Smooth muscle cell (in vitro differentiated cells): Measurements from ENCODE around the gene SCAND1. TPM values are rescaled to one million over a fixed set of nuclear protein-coding genes. Genes with fewer than 3 reads are reported as not detected.

Source experiments
- DNase-seq: peaks from one replicate; lab custom pipeline; 2025; ENCODE audit not compliant: unreplicated experiment; lab: John Stamatoyannopoulos, UW
- H2AFZ ChIP-seq: fragments of 200-600 bp; sonication (generic); 2 replicates; pipeline ENCODE4 v1.6.0; 2016; ENCODE audit warnings: antibody characterized with exemption, low read depth, mild to moderate bottlenecking
- H3F3A ChIP-seq: fragments of 200-600 bp; sonication (generic); 2 replicates; pipeline ENCODE4 v1.6.0; 2017; ENCODE audit warnings: antibody characterized with exemption, low read depth
- H3K27ac ChIP-seq: fragments of 200-600 bp; sonication (generic); 2 replicates; pipeline ENCODE4 v1.5.1; 2016; ENCODE audit warnings: low read depth, mild to moderate bottlenecking
- H3K27me3 ChIP-seq: fragments of 200-600 bp; sonication (generic); 2 replicates; pipeline ENCODE4 v1.6.1; 2016; ENCODE audit warnings: low read depth, mild to moderate bottlenecking
- H3K36me3 ChIP-seq: fragments of 200-600 bp; sonication (generic); 2 replicates; pipeline ENCODE4 v1.5.1; 2016; ENCODE audit warnings: low read depth
- H3K4me1 ChIP-seq: fragments of 200-600 bp; sonication (generic); 2 replicates; pipeline ENCODE4 v1.5.1; 2016; ENCODE audit warnings: low read depth
- H3K4me2 ChIP-seq: fragments of 200-600 bp; sonication (generic); 2 replicates; pipeline ENCODE4 v1.6.0; 2016; ENCODE audit warnings: mild to moderate bottlenecking
- H3K4me3 ChIP-seq: fragments of 200-600 bp; sonication (generic); 2 replicates; pipeline ENCODE4 v1.5.1; 2016; ENCODE audit warnings: mild to moderate bottlenecking
- H3K79me2 ChIP-seq: fragments of 200-600 bp; sonication (generic); 2 replicates; pipeline ENCODE4 v1.6.0; 2016; ENCODE audit warnings: low read depth, mild to moderate bottlenecking
- H3K9ac ChIP-seq: fragments of 200-600 bp; sonication (generic); 2 replicates; pipeline ENCODE4 v1.6.0; 2016; ENCODE audit warnings: low read depth
- H3K9me3 ChIP-seq: fragments of 200-600 bp; sonication (generic); replicated peaks from 2 replicates; pipeline ENCODE4 v1.5.1; 2016; ENCODE audit warnings: low read depth
- H4K20me1 ChIP-seq: fragments of 200-600 bp; sonication (generic); 2 replicates; pipeline ENCODE4 v1.6.0; 2016; ENCODE audit warnings: low read depth
- CTCF ChIP-seq: fragments of 200-600 bp; sonication (generic); IDR thresholded peaks from 2 replicates; pipeline ENCODE4 v1.5.1; 2017; ENCODE audit warnings: borderline replicate concordance, mild to moderate bottlenecking, antibody characterized with exemption; ENCODE audit not compliant: insufficient read depth, poor library complexity, severe bottlenecking
- WGBS: methylation state at CpG from one replicate; pipeline ENCODE4 v1.1.7; 2016; ENCODE audit warnings: low lambda C conversion rate; 5-methylcytosine and 5-hydroxymethylcytosine counted together
- polyA plus RNA-seq: library from polyadenylated mRNA; unstranded; fragments of >200 nt; fragmentation: Nextera tagmentation; extraction: Ambion mirVana; gene quantifications from 2 replicates; pipeline ENCODE4 v1.2.1, GENCODE V29; 2016
- total RNA-seq: library from RNA; depleted of rRNA; stranded (reverse); fragments of >200 nt; gene quantifications from 2 replicates; pipeline ENCODE4 v1.2.3, GENCODE V29; 2014

Gene SCAND1
- total and polyA plus RNA-seq, 2 experiments from 2014 or later = 26.7 to 128 TPM

GRCh38 chr20:35947489-35947888, 6.8 kb downstream of the SCAND1 start:
- 86% methylated on average over 9 of the region's 9 CpGs for WGBS
- H3K4me3 ChIP-seq = no peak overlapping the region
- peaks cover 9% of the 10 kb centered on the region for H3K79me2 ChIP-seq
- peaks cover 7% of the 10 kb centered on the region for H4K20me1 ChIP-seq
- no peak overlapping the region for H3K4me2 ChIP-seq
- peaks cover 6% of the 10 kb centered on the region for H3F3A ChIP-seq
- DNase-seq = no peak
- no peak overlapping the region for H2AFZ ChIP-seq
- H3K27me3 ChIP-seq = no peaks in the 10 kb centered on the region
- H3K36me3 ChIP-seq = no peaks in the 10 kb centered on the region
- H3K9ac ChIP-seq = no peak overlapping the region
- no peak overlapping the region for H3K27ac ChIP-seq
- peak; percentile 24 for TF ChIP-seq CTCF
- peaks cover 2% of the 10 kb centered on the region for H3K4me1 ChIP-seq
- H3K9me3 ChIP-seq = no peaks in the 10 kb centered on the region

GRCh38 chr20:35942243-35942642, 12.1 kb downstream of the SCAND1 start:
- 95% methylated on average over 2 of the region's 2 CpGs for WGBS
- Histone ChIP-seq H3K4me2 (no peak overlapping the region), H3K27ac (no peak overlapping the region), H4K20me1 (no peaks in the 10 kb centered on the region), H3K9ac (no peak overlapping the region), H3K4me1 (no peaks in the 10 kb centered on the region), H3K27me3 (no peaks in the 10 kb centered on the region), H3K79me2 (no peaks in the 10 kb centered on the region), H3K36me3 (no peaks in the 10 kb centered on the region), H3F3A (no peaks in the 10 kb centered on the region), H3K4me3 (no peak overlapping the region), H2AFZ (no peak overlapping the region), H3K9me3 (no peaks in the 10 kb centered on the region)
- no peak for DNase-seq
- TF ChIP-seq CTCF = no peak

GRCh38 chr20:35941620-35942019, 12.7 kb downstream of the SCAND1 start:
- Histone ChIP-seq H3K4me3 (no peak overlapping the region), H3F3A (no peaks in the 10 kb centered on the region), H2AFZ (no peak overlapping the region), H3K9ac (no peak overlapping the region), H4K20me1 (no peaks in the 10 kb centered on the region), H3K79me2 (no peaks in the 10 kb centered on the region), H3K4me2 (no peak overlapping the region), H3K27me3 (no peaks in the 10 kb centered on the region), H3K4me1 (no peaks in the 10 kb centered on the region), H3K9me3 (no peaks in the 10 kb centered on the region), H3K27ac (no peak overlapping the region), H3K36me3 (no peaks in the 10 kb centered on the region)
- no peak for TF ChIP-seq CTCF
- WGBS = 98% methylated on average over 2 of the region's 2 CpGs
- DNase-seq = no peak

GRCh38 chr20:35939264-35939663, 15.0 kb downstream of the SCAND1 start:
- Histone ChIP-seq H3F3A (no peaks in the 10 kb centered on the region), H3K4me2 (no peak overlapping the region), H3K27ac (no peak overlapping the region)

More at GRCh38 chr20:35939264-35939663, 15.0 kb downstream of the SCAND1 start:
- WGBS = 100% methylated on average over 3 of the region's 3 CpGs
- Histone ChIP-seq H3K9ac (no peak overlapping the region), H2AFZ (no peak overlapping the region), H3K36me3 (no peaks in the 10 kb centered on the region), H3K9me3 (no peaks in the 10 kb centered on the region), H3K27me3 (no peaks in the 10 kb centered on the region), H3K4me1 (no peaks in the 10 kb centered on the region), H3K4me3 (no peak overlapping the region), H3K79me2 (no peaks in the 10 kb centered on the region), H4K20me1 (peaks cover 6% of the 10 kb centered on the region)
- no peak for TF ChIP-seq CTCF
- DNase-seq = no peak
